Hippocampal formation (tissue), 2 donors: ENCODE data around the gene CCL27.
"Not testable (repeated sequence)": the region's sequence is repeated elsewhere in the genome, so short reads cannot be mapped to it uniquely, and the experiment has no call there.

Experiments used
- DNase-seq, 2 donors: peaks; one replicate each; lab custom pipeline; 2025; lab: John Stamatoyannopoulos, UW

Gene CCL27

GRCh38 chr9:34651321-34651720, 11.1 kb downstream of the CCL27 start:
- no peak for DNase-seq

GRCh38 chr9:34650816-34651215, 11.6 kb downstream of the CCL27 start:
- peak in 1 of 2 donors; percentile 10 for DNase-seq

- no peak for DNase-seq
Observed at GRCh38 chr9:34648673-34649072, 13.8 kb downstream of the CCL27 start.

GRCh38 chr9:34647651-34648050, 14.8 kb downstream of the CCL27 start:
- DNase-seq, result no peak

- no peak for DNase-seq
Observed at GRCh38 chr9:34647084-34647403, 15.4 kb downstream of the CCL27 start.

GRCh38 chr9:34646211-34647083, 16.0 kb downstream of the CCL27 start, which contains the start of gene GALT:
TSS of gene GALT (plus strand) at chr9:34646675. CDS start at chr9:34646705, 30 bp downstream.
- DNase-seq, result peak; percentile 75 to 85

GRCh38 chr9:34644766-34645314, 17.6 kb downstream of the CCL27 start:
- DNase-seq, result no peak

- DNase-seq, result no peak
Observed at GRCh38 chr9:34642679-34643078, 19.8 kb downstream of the CCL27 start.

GRCh38 chr9:34639322-34639721, 23.1 kb downstream of the CCL27 start:
- not testable (repeated sequence) for DNase-seq

- DNase-seq, result no peak
Observed at GRCh38 chr9:34638138-34638445, 24.4 kb downstream of the CCL27 start.

GRCh38 chr9:34637356-34638137, 24.9 kb downstream of the CCL27 start, which contains the start of gene SIGMAR1:
TSS of gene SIGMAR1 (minus strand) at chr9:34637787. CDS start at chr9:34637697, 90 bp downstream.
- peak; percentile 92 for DNase-seq

- DNase-seq, result peak in 1 of 2 donors; percentile 40
Observed at GRCh38 chr9:34636791-34637355, 25.6 kb downstream of the CCL27 start.

GRCh38 chr9:34635556-34635955, 26.9 kb downstream of the CCL27 start:
- DNase-seq, result no peak

- no peak for DNase-seq
Observed at GRCh38 chr9:34634551-34635248, 27.8 kb downstream of the CCL27 start.

- peak; percentile 49 to 59 for DNase-seq
Observed at GRCh38 chr9:34633851-34634550, 28.5 kb downstream of the CCL27 start.

GRCh38 chr9:34633166-34633565, 29.3 kb downstream of the CCL27 start:
- DNase-seq, result no peak

GRCh38 chr9:34630402-34631154, 31.9 kb downstream of the CCL27 start:
- DNase-seq, result no peak

GRCh38 chr9:34629491-34629808, 33.0 kb downstream of the CCL27 start:
- DNase-seq, result no peak

- no peak for DNase-seq
Observed at GRCh38 chr9:34628656-34629490, 33.6 kb downstream of the CCL27 start, which contains the start of gene ARID3C. TSS of gene ARID3C (minus strand) at chr9:34629066. CDS start at chr9:34628014, 1,052 bp downstream.
